H9 (cell line): Measurements from ENCODE around the gene LPP. TPM values are rescaled to one million over a fixed set of nuclear protein-coding genes. Genes with fewer than 3 reads are reported as not detected.

Experiments used
- DNase-seq: peaks from one replicate; pipeline ENCODE4 v3.0.0-alpha.2; 2017
- H2AFZ ChIP-seq: one replicate; pipeline ENCODE4 v1.6.1; 2013; ENCODE audit warnings: mild to moderate bottlenecking, low read length, control low read depth, moderate library complexity
- H2AK5ac ChIP-seq: 2 replicates; pipeline ENCODE4 v1.6.1; 2013; ENCODE audit warnings: low read length, control low read depth, mixed read lengths; ENCODE audit not compliant: insufficient read length
- H2BK120ac ChIP-seq: one replicate; pipeline ENCODE4 v1.6.1; 2013; ENCODE audit warnings: low read depth, mild to moderate bottlenecking, low read length, control low read depth, inconsistent platforms; ENCODE audit not compliant: poor library complexity, severe bottlenecking
- H2BK12ac ChIP-seq: 2 replicates; pipeline ENCODE4 v1.6.1; 2013; ENCODE audit warnings: low read length, control low read depth, mixed read lengths, low read depth; ENCODE audit not compliant: insufficient read length
- H2BK15ac ChIP-seq: 2 replicates; pipeline ENCODE4 v1.6.1; 2013; ENCODE audit warnings: low read depth, low read length, control low read depth
- H2BK20ac ChIP-seq: one replicate; pipeline ENCODE4 v1.6.1; 2013; ENCODE audit warnings: low read depth, mild to moderate bottlenecking, low read length, control low read depth, inconsistent platforms; ENCODE audit not compliant: poor library complexity, severe bottlenecking
- H2BK5ac ChIP-seq: 2 replicates; pipeline ENCODE4 v1.6.1; 2013; ENCODE audit warnings: low read length, control low read depth, mixed read lengths; ENCODE audit not compliant: insufficient read length
- H3K14ac ChIP-seq: 2 replicates; pipeline ENCODE4 v1.6.1; 2013; ENCODE audit warnings: low read length, control low read depth; ENCODE audit not compliant: insufficient read depth
- H3K18ac ChIP-seq: 2 replicates; pipeline ENCODE4 v1.6.1; 2013; ENCODE audit warnings: low read depth, mild to moderate bottlenecking, mixed read lengths, low read length, control low read depth; ENCODE audit not compliant: insufficient read length
- H3K23ac ChIP-seq: 2 replicates; pipeline ENCODE4 v1.6.1; 2013; ENCODE audit warnings: low read length, control low read depth, mixed read lengths, low read depth; ENCODE audit not compliant: insufficient read length
- H3K23me2 ChIP-seq: 2 replicates; pipeline ENCODE4 v1.6.1; 2013; ENCODE audit warnings: low read depth, mild to moderate bottlenecking, mixed read lengths, low read length, control low read depth; ENCODE audit not compliant: insufficient read length, poor library complexity, severe bottlenecking
- H3K27ac ChIP-seq: 2 replicates; pipeline ENCODE4 v1.5.1; 2013; ENCODE audit warnings: low read length, control low read depth, mixed read lengths, low read depth; ENCODE audit not compliant: insufficient read length
- H3K27me3 ChIP-seq: 2 replicates; pipeline ENCODE4 v1.6.1; 2013; ENCODE audit warnings: low read length, control low read depth, inconsistent platforms; ENCODE audit not compliant: insufficient read depth
- H3K4ac ChIP-seq: 2 replicates; pipeline ENCODE4 v1.6.1; 2013; ENCODE audit warnings: low read depth, mild to moderate bottlenecking, control low read depth, inconsistent platforms, low read length, moderate library complexity
- H3K4me1 ChIP-seq: 2 replicates; pipeline ENCODE4 v1.6.1; 2013; ENCODE audit warnings: low read length, control low read depth, inconsistent platforms; ENCODE audit not compliant: insufficient read depth
- H3K4me2 ChIP-seq: 2 replicates; pipeline ENCODE4 v1.6.1; 2013; ENCODE audit warnings: low read length, control low read depth, mixed read lengths; ENCODE audit not compliant: insufficient read length, insufficient read depth
- H3K56ac ChIP-seq: 2 replicates; pipeline ENCODE4 v1.6.1; 2013; ENCODE audit warnings: low read depth, mild to moderate bottlenecking, mixed read lengths, low read length, control low read depth; ENCODE audit not compliant: insufficient read length
- H3K79me1 ChIP-seq: 2 replicates; pipeline ENCODE4 v1.6.1; 2013; ENCODE audit warnings: low read depth, mild to moderate bottlenecking, moderate library complexity, low read length, control low read depth, inconsistent platforms; ENCODE audit not compliant: insufficient read depth, poor library complexity, severe bottlenecking
- H3K79me2 ChIP-seq: 2 replicates; pipeline ENCODE4 v1.6.1; 2013; ENCODE audit warnings: low read length, control low read depth, inconsistent platforms; ENCODE audit not compliant: insufficient read depth
- H3K9ac ChIP-seq: 2 replicates; pipeline ENCODE4 v1.6.1; 2013; ENCODE audit warnings: low read length, control low read depth, mixed read lengths; ENCODE audit not compliant: insufficient read length; ENCODE audit errors: extremely low read depth
- H3K9me3 ChIP-seq: one replicate; pipeline ENCODE4 v1.6.1; 2013; ENCODE audit warnings: low read depth, low read length, inconsistent platforms; ENCODE audit not compliant: control insufficient read depth
- H3T11ph ChIP-seq: one replicate; pipeline ENCODE4 v1.6.1; 2013; ENCODE audit warnings: mild to moderate bottlenecking, low read length, control low read depth, inconsistent platforms
- H4K20me1 ChIP-seq: one replicate; pipeline ENCODE4 v1.6.1; 2013; ENCODE audit not compliant: control insufficient read depth, insufficient read length, insufficient read depth
- H4K5ac ChIP-seq: 2 replicates; pipeline ENCODE4 v1.6.1; 2013; ENCODE audit warnings: low read depth, mild to moderate bottlenecking, mixed read lengths, low read length, control low read depth; ENCODE audit not compliant: insufficient read length
- H4K8ac ChIP-seq: replicated peaks from 2 replicates; pipeline ENCODE4 v1.6.1; 2013; ENCODE audit warnings: low read length, control low read depth, mixed read lengths, low read depth; ENCODE audit not compliant: insufficient read length
- H4K91ac ChIP-seq: 2 replicates; pipeline ENCODE4 v1.6.1; 2013; ENCODE audit warnings: low read depth, mild to moderate bottlenecking, moderate library complexity, mixed read lengths, low read length, control low read depth; ENCODE audit not compliant: insufficient read length
- H3K27ac Mint-ChIP-seq, 3 experiments: 2 replicates in 2 of 3; 3 replicates in 1 of 3; pipeline ENCODE4 v1.8.0; 2020 to 2021; ENCODE audit warnings: mixed read lengths in 3 of 3, mild to moderate bottlenecking in 1 of 3, moderate library complexity in 1 of 3
- H3K27me3 Mint-ChIP-seq: 2 replicates; pipeline ENCODE4 v1.8.0; 2021; ENCODE audit warnings: low read depth, mild to moderate bottlenecking, moderate library complexity, mixed read lengths
- H3K36me3 Mint-ChIP-seq, 3 experiments: 2 replicates in 2 of 3; 3 replicates in 1 of 3; pipeline ENCODE4 v1.8.0; 2020 to 2021; ENCODE audit warnings: low read depth in 3 of 3, mixed read lengths in 3 of 3; ENCODE audit not compliant: insufficient read depth in 1 of 3
- H3K4me1 Mint-ChIP-seq, 2 experiments: 2 replicates each; pipeline ENCODE4 v1.8.0; 2020; ENCODE audit warnings: mixed read lengths in 2 of 2
- H3K4me3 Mint-ChIP-seq, 2 experiments: 2 replicates in 1 of 2; 3 replicates in 1 of 2; pipeline ENCODE4 v1.8.0; 2020 to 2021; ENCODE audit warnings: mild to moderate bottlenecking in 2 of 2, mixed read lengths in 2 of 2, moderate library complexity in 1 of 2
- H3K9me3 Mint-ChIP-seq, 2 experiments: 2 replicates in 1 of 2; 3 replicates in 1 of 2; pipeline ENCODE4 v1.8.0; 2020; ENCODE audit warnings: mild to moderate bottlenecking in 2 of 2, mixed read lengths in 2 of 2, moderate library complexity in 1 of 2
- WGBS: extraction: QIAGEN DNeasy Blood & Tissue Kit; methylation state at CpG from one replicate; pipeline ENCODE4 v1.1.7; 2013; ENCODE audit warnings: missing lambda C conversion rate, low lambda C conversion rate, mixed read lengths; ENCODE audit not compliant: insufficient read length; ENCODE audit errors: extremely low coverage; 5-methylcytosine and 5-hydroxymethylcytosine counted together
- total RNA-seq: library from RNA; stranded (reverse); gene quantifications from 2 replicates; pipeline ENCODE4 v1.2.1, GENCODE V29; 2021
- TF ChIP-seq, protein P1 (sequence below): fragments of 200-600 bp; sonication (generic); conservative IDR thresholded peaks from 3 replicates; pipeline ENCODE4 v1.8.0; 2021; ENCODE audit warnings: antibody characterized with exemption, mild to moderate bottlenecking

The LPP gene
- total RNA-seq, 1 experiment from 2014 or later = 64.6 TPM

DNA sequence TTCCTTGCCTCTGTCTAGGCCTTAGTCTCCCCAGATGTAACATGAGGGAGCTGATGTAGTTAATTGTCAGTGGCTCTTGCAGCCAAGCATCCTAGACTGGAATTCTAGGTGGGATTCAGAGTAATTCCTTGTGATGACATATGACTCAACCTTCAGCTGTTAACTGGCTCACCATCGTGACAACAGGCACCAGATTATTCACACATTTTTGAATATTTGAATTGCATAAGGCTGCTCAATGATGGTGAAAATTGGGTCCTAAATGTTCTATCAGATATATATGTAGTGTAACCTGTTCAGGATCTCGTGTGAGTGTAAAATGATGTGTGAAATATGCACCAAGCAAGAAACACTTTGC lies 405.1 kb downstream of the LPP start:
- H3K4me2 ChIP-seq = no peak overlapping the region
- no peak overlapping the region for H3K4ac ChIP-seq
- H2BK12ac ChIP-seq = no peak overlapping the region
- Mint-ChIP-seq H3K4me3 (no peak overlapping the region), H3K27me3 (no peaks in the 10 kb centered on the region), H3K27ac (peak overlapping the region in 1 of 3 experiments; percentile 44; a peak in 1 of 7 replicates), H3K4me1 (no peaks in the 10 kb centered on the region), H3K36me3 (no peaks in the 10 kb centered on the region), H3K9me3 (no peaks in the 10 kb centered on the region)
- no peaks in the 10 kb centered on the region for H3K4me1 ChIP-seq
- H3T11ph ChIP-seq = no peak overlapping the region
- H3K9ac ChIP-seq = no peak overlapping the region
- no peaks in the 10 kb centered on the region for H3K79me1 ChIP-seq
- DNase-seq = no peak
- no peak overlapping the region for H2AK5ac ChIP-seq
- H2AFZ ChIP-seq = no peak overlapping the region
- no peak overlapping the region for H3K18ac ChIP-seq
- no peak overlapping the region for H2BK15ac ChIP-seq
- H3K56ac ChIP-seq = no peak overlapping the region
- H3K27ac ChIP-seq = no peak overlapping the region
- TF ChIP-seq, protein P1, sequence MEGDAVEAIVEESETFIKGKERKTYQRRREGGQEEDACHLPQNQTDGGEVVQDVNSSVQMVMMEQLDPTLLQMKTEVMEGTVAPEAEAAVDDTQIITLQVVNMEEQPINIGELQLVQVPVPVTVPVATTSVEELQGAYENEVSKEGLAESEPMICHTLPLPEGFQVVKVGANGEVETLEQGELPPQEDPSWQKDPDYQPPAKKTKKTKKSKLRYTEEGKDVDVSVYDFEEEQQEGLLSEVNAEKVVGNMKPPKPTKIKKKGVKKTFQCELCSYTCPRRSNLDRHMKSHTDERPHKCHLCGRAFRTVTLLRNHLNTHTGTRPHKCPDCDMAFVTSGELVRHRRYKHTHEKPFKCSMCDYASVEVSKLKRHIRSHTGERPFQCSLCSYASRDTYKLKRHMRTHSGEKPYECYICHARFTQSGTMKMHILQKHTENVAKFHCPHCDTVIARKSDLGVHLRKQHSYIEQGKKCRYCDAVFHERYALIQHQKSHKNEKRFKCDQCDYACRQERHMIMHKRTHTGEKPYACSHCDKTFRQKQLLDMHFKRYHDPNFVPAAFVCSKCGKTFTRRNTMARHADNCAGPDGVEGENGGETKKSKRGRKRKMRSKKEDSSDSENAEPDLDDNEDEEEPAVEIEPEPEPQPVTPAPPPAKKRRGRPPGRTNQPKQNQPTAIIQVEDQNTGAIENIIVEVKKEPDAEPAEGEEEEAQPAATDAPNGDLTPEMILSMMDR = no peak
- no peaks in the 10 kb centered on the region for H3K27me3 ChIP-seq
- no peaks in the 10 kb centered on the region for H3K23me2 ChIP-seq
- no peaks in the 10 kb centered on the region for H3K79me2 ChIP-seq
- no peaks in the 10 kb centered on the region for H3K9me3 ChIP-seq
- H4K8ac ChIP-seq = no peak overlapping the region
- no peak overlapping the region for H2BK5ac ChIP-seq
- no peaks in the 10 kb centered on the region for H4K20me1 ChIP-seq
- no peak overlapping the region for H4K91ac ChIP-seq
- no peak overlapping the region for H2BK120ac ChIP-seq
- no peak overlapping the region for H4K5ac ChIP-seq
- H3K23ac ChIP-seq = no peak overlapping the region
- WGBS = no CpG with 5 or more reads among the region's 2 CpGs
- no peak overlapping the region for H2BK20ac ChIP-seq
- no peak overlapping the region for H3K14ac ChIP-seq
